ENCODE data around the gene GUCY2D.

Gene GUCY2D

GRCh38 chr17:8063761-8064534, 61.5 kb downstream of the GUCY2D start:
- H3K4me3 ChIP-seq (ENCODE audit: control insufficient read depth, low read depth, low read length), result no peak overlapping the region
- TF ChIP-seq, protein P1, sequence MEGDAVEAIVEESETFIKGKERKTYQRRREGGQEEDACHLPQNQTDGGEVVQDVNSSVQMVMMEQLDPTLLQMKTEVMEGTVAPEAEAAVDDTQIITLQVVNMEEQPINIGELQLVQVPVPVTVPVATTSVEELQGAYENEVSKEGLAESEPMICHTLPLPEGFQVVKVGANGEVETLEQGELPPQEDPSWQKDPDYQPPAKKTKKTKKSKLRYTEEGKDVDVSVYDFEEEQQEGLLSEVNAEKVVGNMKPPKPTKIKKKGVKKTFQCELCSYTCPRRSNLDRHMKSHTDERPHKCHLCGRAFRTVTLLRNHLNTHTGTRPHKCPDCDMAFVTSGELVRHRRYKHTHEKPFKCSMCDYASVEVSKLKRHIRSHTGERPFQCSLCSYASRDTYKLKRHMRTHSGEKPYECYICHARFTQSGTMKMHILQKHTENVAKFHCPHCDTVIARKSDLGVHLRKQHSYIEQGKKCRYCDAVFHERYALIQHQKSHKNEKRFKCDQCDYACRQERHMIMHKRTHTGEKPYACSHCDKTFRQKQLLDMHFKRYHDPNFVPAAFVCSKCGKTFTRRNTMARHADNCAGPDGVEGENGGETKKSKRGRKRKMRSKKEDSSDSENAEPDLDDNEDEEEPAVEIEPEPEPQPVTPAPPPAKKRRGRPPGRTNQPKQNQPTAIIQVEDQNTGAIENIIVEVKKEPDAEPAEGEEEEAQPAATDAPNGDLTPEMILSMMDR (conservative IDR thresholded peaks at IDR 0.05; ENCODE audit: control insufficient read depth, insufficient read depth, low read depth, low read length), result no peak
- DNase-seq (ENCODE audit: low read depth), result no peak

- TF ChIP-seq, protein P1 (conservative IDR thresholded peaks at IDR 0.05; ENCODE audit: control insufficient read depth, insufficient read depth, low read depth, low read length), result no peak
- no peak for DNase-seq (ENCODE audit: low read depth)
- H3K4me3 ChIP-seq (ENCODE audit: control insufficient read depth, low read depth, low read length), result no peak overlapping the region
Observed at GRCh38 chr17:8064561-8065019, 62.2 kb downstream of the GUCY2D start.

DNA sequence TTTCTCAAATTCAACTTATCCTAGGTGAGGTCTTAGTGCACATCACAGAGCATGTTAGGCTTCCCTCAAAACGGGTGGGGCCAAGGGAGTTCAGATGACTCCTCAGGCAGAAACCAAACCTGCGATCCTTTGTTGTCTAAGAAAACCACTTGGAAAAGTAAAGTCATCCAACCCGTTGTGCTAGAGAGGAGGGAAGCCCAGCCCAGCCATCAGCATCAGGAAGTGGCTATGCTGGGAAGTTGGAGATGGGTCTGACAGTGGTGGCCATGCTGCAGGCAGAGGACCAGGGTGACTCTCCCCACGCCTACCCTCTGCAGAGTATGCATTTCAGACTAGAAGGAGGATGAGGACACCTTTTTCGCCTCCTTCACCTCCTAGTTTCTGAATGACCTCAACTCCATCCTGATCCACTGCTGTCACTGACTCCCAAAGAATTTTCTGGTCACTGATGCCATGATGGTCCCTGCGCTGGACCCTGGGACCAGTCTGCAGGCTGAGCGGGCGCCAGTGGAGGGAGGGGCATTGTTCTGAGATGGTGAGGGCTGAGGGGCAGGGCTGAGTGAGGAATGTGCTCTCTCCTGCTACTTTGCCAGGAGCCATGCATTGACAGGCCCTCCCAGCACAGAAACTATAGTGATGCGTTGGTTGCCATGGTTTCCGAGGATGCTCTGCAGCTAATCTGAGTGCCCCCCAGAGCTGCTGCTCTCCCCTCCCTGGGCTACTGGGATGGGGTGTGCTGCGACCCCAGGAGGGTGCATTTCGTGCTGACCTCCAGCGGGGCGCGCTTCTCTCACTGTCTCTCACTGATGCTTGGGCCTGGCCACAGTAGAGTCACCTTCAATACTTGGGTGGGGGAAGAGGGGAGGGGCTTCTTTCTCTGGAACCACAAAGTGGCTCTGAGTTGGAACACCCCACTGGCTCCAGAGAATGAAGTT, 64.7 kb downstream of the GUCY2D start:
- no peak overlapping the region for H3K4me3 ChIP-seq (ENCODE audit: control insufficient read depth, low read depth, low read length)
- no peak for DNase-seq (ENCODE audit: low read depth)
- TF ChIP-seq, protein P1 (conservative IDR thresholded peaks at IDR 0.05; ENCODE audit: control insufficient read depth, insufficient read depth, low read depth, low read length), result no peak

- H3K4me3 ChIP-seq (ENCODE audit: control insufficient read depth, low read depth, low read length), result no peak overlapping the region
- TF ChIP-seq, protein P1 (conservative IDR thresholded peaks at IDR 0.05; ENCODE audit: control insufficient read depth, insufficient read depth, low read depth, low read length), result no peak
- no peak for DNase-seq (ENCODE audit: low read depth)
Observed at GRCh38 chr17:8067806-8068205, 65.4 kb downstream of the GUCY2D start.

GRCh38 chr17:8068736-8069586, 66.5 kb downstream of the GUCY2D start:
- H3K4me3 ChIP-seq (ENCODE audit: control insufficient read depth, low read depth, low read length), result no peak overlapping the region
- DNase-seq (ENCODE audit: low read depth), result no peak
- TF ChIP-seq, protein P1 (conservative IDR thresholded peaks at IDR 0.05; ENCODE audit: control insufficient read depth, insufficient read depth, low read depth, low read length), result no peak

- TF ChIP-seq, protein P1 (conservative IDR thresholded peaks at IDR 0.05; ENCODE audit: control insufficient read depth, insufficient read depth, low read depth, low read length), result no peak
- H3K4me3 ChIP-seq (ENCODE audit: control insufficient read depth, low read depth, low read length), result no peak overlapping the region
- no peak for DNase-seq (ENCODE audit: low read depth)
Observed at GRCh38 chr17:8069587-8069860, 67.1 kb downstream of the GUCY2D start.
